ENCODE measurements around the gene FRMD4A.

FRMD4A gene

GRCh38 chr10:14063531-14064285 is 267.0 kb downstream of the FRMD4A start:
- TF ChIP-seq CTCF (IDR thresholded peaks at IDR 0.05; ENCODE audit: control extremely low read depth, extremely low read depth, low read depth, missing control alignments): no peak
- ChIA-PET POLR2A (no interaction called here), CTCF (interaction anchor here (1.9 kb wide), 1 partner anchor 10 kb away, joined by 4 read pairs; no protein-coding TSS in a partner anchor)
- DNase-seq (ENCODE audit: extremely low spot score): no peak

- no peak for TF ChIP-seq CTCF (IDR thresholded peaks at IDR 0.05; ENCODE audit: control extremely low read depth, extremely low read depth, low read depth, missing control alignments)
- POLR2A ChIA-PET: no interaction called here
- CTCF ChIA-PET: interaction anchor here (1.9 kb wide), 1 partner anchor 9 kb away, joined by 4 read pairs; no protein-coding TSS in a partner anchor
Measured at GRCh38 chr10:14062528-14063260, 268.0 kb downstream of the FRMD4A start.

GRCh38 chr10:14060320-14061070 is 270.2 kb downstream of the FRMD4A start:
- CTCF ChIA-PET: no interaction called here
- POLR2A ChIA-PET: no interaction called here
- no peak for DNase-seq (ENCODE audit: extremely low spot score)
- TF ChIP-seq CTCF (IDR thresholded peaks at IDR 0.05; ENCODE audit: control extremely low read depth, extremely low read depth, low read depth, missing control alignments): no peak

More at GRCh38 chr10:14062528-14063260, 268.0 kb downstream of the FRMD4A start:
- no peak for DNase-seq (ENCODE audit: extremely low spot score)

- CTCF ChIA-PET: no interaction called here
- DNase-seq (ENCODE audit: extremely low spot score): no peak
- POLR2A ChIA-PET: no interaction called here
- TF ChIP-seq CTCF (IDR thresholded peaks at IDR 0.05; ENCODE audit: control extremely low read depth, extremely low read depth, low read depth, missing control alignments): no peak
Measured at GRCh38 chr10:14056610-14057332, 274.0 kb downstream of the FRMD4A start.

- ChIA-PET POLR2A (no interaction called here), CTCF (interaction anchor here (1.1 to 1.7 kb wide), 3 partner anchors 10 to 18 kb away, joined by 4 read pairs; no protein-coding TSS in a partner anchor)
- DNase-seq (ENCODE audit: extremely low spot score): no peak
- TF ChIP-seq CTCF (IDR thresholded peaks at IDR 0.05; ENCODE audit: control extremely low read depth, extremely low read depth, low read depth, missing control alignments): no peak
Measured at GRCh38 chr10:14052931-14053330, 277.8 kb downstream of the FRMD4A start.

GRCh38 chr10:14050598-14050997 is 280.1 kb downstream of the FRMD4A start:
- no peak for DNase-seq (ENCODE audit: extremely low spot score)
- ChIA-PET POLR2A (no interaction called here), CTCF (interaction anchor here (1.3 to 1.4 kb wide), 2 partner anchors 12 to 32 kb away, joined by 3 read pairs; no protein-coding TSS in a partner anchor)
- no peak for TF ChIP-seq CTCF (IDR thresholded peaks at IDR 0.05; ENCODE audit: control extremely low read depth, extremely low read depth, low read depth, missing control alignments)
